Caco-2 (cell line): ENCODE data around the gene RTN1. TPM values are rescaled to one million over a fixed set of nuclear protein-coding genes. Genes with fewer than 3 reads are reported as not detected.

Source experiments
- BruUV-seq: library from RNA; stranded (reverse); fragments of 400-500 nt; replicated peaks from 2 replicates; lab custom pipeline; 2021; lab: Mats Ljungman, UMichigan
- CTCF ChIA-PET: fragments of 300-600 bp; sonication (Branson Sonifier 250); formaldehyde crosslinking; loops from one replicate; lab custom pipeline; 2022; ENCODE audit warnings: antibody characterized with exemption; lab: Charles Lee
- POLR2A ChIA-PET: fragments of 300-600 bp; sonication (Branson Sonifier 250); formaldehyde crosslinking; loops from one replicate; lab custom pipeline; 2022; ENCODE audit warnings: antibody characterized with exemption; lab: Charles Lee
- DNase-seq, 2 experiments: peaks; one replicate each; pipeline versions ENCODE4 v3.0.0 to v3.0.0-alpha.2; 2020 to 2022
- H3K27me3 ChIP-seq: replicated peaks from 2 replicates; pipeline ENCODE4 v1.6.0; 2011; ENCODE audit warnings: low read length; ENCODE audit not compliant: control insufficient read depth, insufficient read depth
- H3K36me3 ChIP-seq: 2 replicates; pipeline ENCODE4 v1.5.1; 2011; ENCODE audit warnings: low read length; ENCODE audit not compliant: control insufficient read depth, insufficient read depth
- H3K4me1 ChIP-seq: fragments of 250-450 bp; sonication (Bioruptor Pico); 2 replicates; pipeline ENCODE4 v1.5.1; 2020; ENCODE audit warnings: mild to moderate bottlenecking
- H3K4me3 ChIP-seq: 2 replicates; pipeline ENCODE4 v1.5.1; 2011; ENCODE audit warnings: low read depth, mild to moderate bottlenecking, control low read depth, low read length
- H3K9me3 ChIP-seq: fragments of 250-450 bp; sonication (Bioruptor Pico); 2 replicates; pipeline ENCODE4 v1.5.1; 2020; ENCODE audit warnings: mild to moderate bottlenecking, moderate library complexity
- H3K27ac Mint-ChIP-seq: one replicate; pipeline ENCODE4 v1.8.0; 2022; ENCODE audit warnings: mixed read lengths; ENCODE audit not compliant: unreplicated experiment
- H3K27me3 Mint-ChIP-seq: one replicate; pipeline ENCODE4 v1.8.0; 2022; ENCODE audit warnings: mixed read lengths; ENCODE audit not compliant: insufficient read depth, unreplicated experiment
- H3K36me3 Mint-ChIP-seq: one replicate; pipeline ENCODE4 v1.8.0; 2022; ENCODE audit warnings: mild to moderate bottlenecking, mixed read lengths; ENCODE audit not compliant: insufficient read depth, unreplicated experiment
- H3K4me1 Mint-ChIP-seq: one replicate; pipeline ENCODE4 v1.8.0; 2022; ENCODE audit warnings: low read depth, mixed read lengths; ENCODE audit not compliant: unreplicated experiment
- H3K4me3 Mint-ChIP-seq: one replicate; pipeline ENCODE4 v1.8.0; 2022; ENCODE audit warnings: mild to moderate bottlenecking, moderate library complexity, mixed read lengths; ENCODE audit not compliant: unreplicated experiment
- H3K9me3 Mint-ChIP-seq: one replicate; pipeline ENCODE4 v1.8.0; 2022; ENCODE audit warnings: mixed read lengths; ENCODE audit not compliant: unreplicated experiment
- CTCF ChIP-seq, 2 experiments: fragments of 200-600 bp in 1 of 2; IDR thresholded peaks; 1 replicate in 1 of 2; 2 replicates in 1 of 2; pipeline versions ENCODE4 v1.5.1 to v1.8.0; 2011 to 2022; ENCODE audit warnings: antibody characterized with exemption in 1 of 2, control low read depth in 1 of 2, inconsistent platforms in 1 of 2, low read depth in 1 of 2, low read length in 1 of 2, mild to moderate bottlenecking in 1 of 2, moderate library complexity in 1 of 2; ENCODE audit not compliant: insufficient read depth in 1 of 2, severe bottlenecking in 1 of 2, unreplicated experiment in 1 of 2
- intact Hi-C: fragments of 100-400 bp; cut with micrococcal nuclease; formaldehyde crosslinking; loops from one replicate; pipeline ENCODE4 v1.10.0; 2022; ENCODE audit not compliant: unreplicated experiment
- total RNA-seq: library from RNA; stranded (reverse); gene quantifications from 2 replicates; pipeline ENCODE4 v1.2.3, GENCODE V29; 2022

Gene RTN1
- total RNA-seq, 1 experiment from 2014 or later, result 0.25 TPM

- H3K9me3 Mint-ChIP-seq, result no peaks in the 10 kb centered on the region
- no peaks in the 10 kb centered on the region for H3K9me3 ChIP-seq
- intact Hi-C loops, result no loop called here
- H3K27me3 ChIP-seq, result no peaks in the 10 kb centered on the region
- H3K4me3 ChIP-seq, result no peak overlapping the region
- BruUV-seq, result no TSS peak
- DNase-seq, result no peak
- no peaks in the 10 kb centered on the region for H3K4me1 Mint-ChIP-seq
- no peaks in the 10 kb centered on the region for H3K4me1 ChIP-seq
- no peak overlapping the region for H3K27ac Mint-ChIP-seq
- no peak for TF ChIP-seq CTCF (IDR thresholded peaks at IDR 0.05; ENCODE audit: insufficient read depth in 1 of 2, low read depth in 1 of 2, low read length in 1 of 2, severe bottlenecking in 1 of 2, unreplicated experiment in 1 of 2)
- no peak overlapping the region for H3K4me3 Mint-ChIP-seq
- no peaks in the 10 kb centered on the region for H3K36me3 ChIP-seq
- POLR2A ChIA-PET, result no interaction called here
- H3K27me3 Mint-ChIP-seq, result peaks cover 6% of the 10 kb centered on the region
- peaks cover 4% of the 10 kb centered on the region for H3K36me3 Mint-ChIP-seq
- CTCF ChIA-PET, result no interaction called here
Measured at GRCh38 chr14:59846595-59846994, 24.0 kb downstream of the RTN1 start.

- ChIA-PET POLR2A (no interaction called here), CTCF (no interaction called here)
- no peaks in the 10 kb centered on the region for H3K9me3 Mint-ChIP-seq
- no peaks in the 10 kb centered on the region for H3K4me1 Mint-ChIP-seq
- TF ChIP-seq CTCF (IDR thresholded peaks at IDR 0.05; ENCODE audit: insufficient read depth in 1 of 2, low read depth in 1 of 2, low read length in 1 of 2, severe bottlenecking in 1 of 2, unreplicated experiment in 1 of 2), result no peak
- H3K27me3 ChIP-seq, result no peaks in the 10 kb centered on the region
- no peak overlapping the region for H3K4me3 Mint-ChIP-seq
- intact Hi-C loops, result no loop called here
- no peak overlapping the region for H3K27ac Mint-ChIP-seq
- H3K36me3 Mint-ChIP-seq, result peaks cover 4% of the 10 kb centered on the region
- no peaks in the 10 kb centered on the region for H3K9me3 ChIP-seq
- H3K36me3 ChIP-seq, result no peaks in the 10 kb centered on the region
- no TSS peak for BruUV-seq
- H3K4me1 ChIP-seq, result no peaks in the 10 kb centered on the region
- DNase-seq, result no peak
- no peak overlapping the region for H3K4me3 ChIP-seq
- peaks cover 6% of the 10 kb centered on the region for H3K27me3 Mint-ChIP-seq
Measured at GRCh38 chr14:59845245-59845644, 25.3 kb downstream of the RTN1 start.

GRCh38 chr14:59844186-59844812 lies 26.3 kb downstream of the RTN1 start:
- Mint-ChIP-seq H3K36me3 (no peaks in the 10 kb centered on the region), H3K27me3 (peaks cover 9% of the 10 kb centered on the region), H3K4me3 (no peak overlapping the region), H3K27ac (no peak overlapping the region), H3K9me3 (no peaks in the 10 kb centered on the region), H3K4me1 (no peaks in the 10 kb centered on the region)
- no peaks in the 10 kb centered on the region for H3K36me3 ChIP-seq
- ChIA-PET CTCF (no interaction called here), POLR2A (no interaction called here)
- no peak for TF ChIP-seq CTCF (IDR thresholded peaks at IDR 0.05; ENCODE audit: insufficient read depth in 1 of 2, low read depth in 1 of 2, low read length in 1 of 2, severe bottlenecking in 1 of 2, unreplicated experiment in 1 of 2)
- no peak overlapping the region for H3K4me3 ChIP-seq
- H3K27me3 ChIP-seq, result no peaks in the 10 kb centered on the region
- H3K9me3 ChIP-seq, result no peaks in the 10 kb centered on the region
- BruUV-seq, result no TSS peak
- intact Hi-C loops, result no loop called here
- no peaks in the 10 kb centered on the region for H3K4me1 ChIP-seq
- no peak for DNase-seq
